H1 (cell line): ENCODE measurements around the gene IL17RE. TPM values are rescaled to one million over a fixed set of nuclear protein-coding genes. Genes with fewer than 3 reads are reported as not detected.

Experiments used
- E2F6 ChIP-seq: IDR thresholded peaks from 2 replicates; pipeline ENCODE4 v1.6.1; 2012; ENCODE audit warnings: inconsistent platforms
- JUN ChIP-seq: IDR thresholded peaks from 2 replicates; pipeline ENCODE4 v1.6.1; 2011; ENCODE audit warnings: low read depth, mild to moderate bottlenecking, improper control_type of control experiment, low read length
- RNF2 ChIP-seq: fragments of 200-900, 300-1000 bp; sonication (generic); IDR thresholded peaks from 2 replicates; pipeline ENCODE4 v1.7.1; 2016; ENCODE audit warnings: borderline replicate concordance, low read depth, mild to moderate bottlenecking, antibody characterized with exemption, low read length; ENCODE audit not compliant: poor library complexity, severe bottlenecking; ENCODE audit errors: missing control alignments
- SP4 ChIP-seq: IDR thresholded peaks from 2 replicates; pipeline ENCODE4 v1.6.1; 2012; ENCODE audit warnings: low read length, inconsistent platforms
- YY1 ChIP-seq: IDR thresholded peaks from 2 replicates; pipeline ENCODE4 v1.6.1; 2011; ENCODE audit warnings: low read depth, mild to moderate bottlenecking, low read length
- polyA plus RNA-seq, 7 experiments: library from polyadenylated mRNA; depleted of rRNA in 3 of 7; stranded (reverse) in 5 of 7; unstranded in 2 of 7; fragments of >200 nt in 5 of 7; fragments of 200-250 nt in 2 of 7; gene quantifications; 1 replicate in 5 of 7; 2 replicates in 1 of 7; 4 replicates in 1 of 7; pipeline versions ENCODE4 v1.2.1 to v1.2.3, GENCODE V29; 2011 to 2013; ENCODE audit warnings: missing spikeins in 2 of 7, mixed read lengths in 2 of 7
- total RNA-seq: library from RNA; stranded (reverse); fragmentation: NEBNext Ultra II Directional; extraction: Animal tissue kit (Norgen Biotek cat#: 25700); gene quantifications from 2 replicates; pipeline ENCODE4 v1.2.1, GENCODE V29; 2021

IL17RE gene
- total and polyA plus RNA-seq, 2 of the 8 experiments (the other 6 are each of a cell fraction or from before 2014, with no cell fraction given) = 3.4 to 4.9 TPM

GRCh38 chr3:9914559-9915253, 12.1 kb downstream of the IL17RE start (continued):
- no peak for TF ChIP-seq JUN
- no peak for TF ChIP-seq SP4
- no peak for TF ChIP-seq E2F6
- TF ChIP-seq RNF2 = no peak
- TF ChIP-seq YY1 = no peak
